ENCODE data around the gene TIMM29. TPM values are rescaled to one million over a fixed set of nuclear protein-coding genes. Genes with fewer than 3 reads are reported as not detected.

TIMM29 gene
- total and polyA plus RNA-seq, 2 of the 13 experiments (the other 11 are each of a cell fraction or from before 2014, with no cell fraction given) = 7.1 to 33.8 TPM

DNA sequence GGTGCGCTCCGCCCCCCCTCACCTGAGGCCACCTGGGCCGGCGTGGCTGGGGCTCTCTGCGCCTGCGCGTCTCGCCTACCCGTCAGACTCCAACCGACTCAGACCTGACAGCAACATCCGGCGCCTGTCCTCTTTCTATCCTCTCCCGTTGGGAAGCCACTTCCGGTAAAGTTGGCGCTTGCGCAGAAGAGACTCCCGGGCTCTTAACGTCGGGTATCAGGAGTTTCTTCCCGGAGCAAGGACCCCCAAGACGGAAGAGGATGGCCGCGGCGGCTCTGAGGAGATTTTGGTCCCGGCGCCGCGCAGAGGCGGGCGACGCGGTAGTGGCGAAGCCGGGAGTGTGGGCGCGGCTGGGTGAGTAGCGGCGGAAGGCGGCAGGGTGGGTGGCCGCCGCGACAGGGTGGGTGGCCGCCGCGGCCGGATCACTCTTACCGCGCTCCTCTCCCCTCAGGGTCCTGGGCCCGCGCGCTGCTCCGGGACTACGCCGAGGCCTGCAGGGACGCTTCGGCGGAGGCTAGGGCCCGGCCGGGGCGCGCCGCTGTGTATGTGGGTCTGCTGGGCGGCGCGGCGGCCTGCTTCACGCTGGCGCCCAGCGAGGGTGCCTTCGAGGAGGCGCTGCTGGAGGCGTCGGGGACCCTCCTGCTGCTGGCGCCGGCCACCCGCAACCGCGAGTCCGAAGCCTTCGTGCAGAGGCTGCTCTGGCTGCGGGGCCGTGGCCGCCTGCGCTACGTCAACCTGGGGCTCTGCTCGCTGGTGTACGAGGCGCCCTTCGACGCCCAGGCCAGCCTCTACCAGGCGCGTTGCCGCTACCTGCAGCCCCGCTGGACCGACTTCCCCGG, at the start of gene TIMM29, which contains the start of gene YIPF2 (continued):
- TF ChIP-seq, protein P1, sequence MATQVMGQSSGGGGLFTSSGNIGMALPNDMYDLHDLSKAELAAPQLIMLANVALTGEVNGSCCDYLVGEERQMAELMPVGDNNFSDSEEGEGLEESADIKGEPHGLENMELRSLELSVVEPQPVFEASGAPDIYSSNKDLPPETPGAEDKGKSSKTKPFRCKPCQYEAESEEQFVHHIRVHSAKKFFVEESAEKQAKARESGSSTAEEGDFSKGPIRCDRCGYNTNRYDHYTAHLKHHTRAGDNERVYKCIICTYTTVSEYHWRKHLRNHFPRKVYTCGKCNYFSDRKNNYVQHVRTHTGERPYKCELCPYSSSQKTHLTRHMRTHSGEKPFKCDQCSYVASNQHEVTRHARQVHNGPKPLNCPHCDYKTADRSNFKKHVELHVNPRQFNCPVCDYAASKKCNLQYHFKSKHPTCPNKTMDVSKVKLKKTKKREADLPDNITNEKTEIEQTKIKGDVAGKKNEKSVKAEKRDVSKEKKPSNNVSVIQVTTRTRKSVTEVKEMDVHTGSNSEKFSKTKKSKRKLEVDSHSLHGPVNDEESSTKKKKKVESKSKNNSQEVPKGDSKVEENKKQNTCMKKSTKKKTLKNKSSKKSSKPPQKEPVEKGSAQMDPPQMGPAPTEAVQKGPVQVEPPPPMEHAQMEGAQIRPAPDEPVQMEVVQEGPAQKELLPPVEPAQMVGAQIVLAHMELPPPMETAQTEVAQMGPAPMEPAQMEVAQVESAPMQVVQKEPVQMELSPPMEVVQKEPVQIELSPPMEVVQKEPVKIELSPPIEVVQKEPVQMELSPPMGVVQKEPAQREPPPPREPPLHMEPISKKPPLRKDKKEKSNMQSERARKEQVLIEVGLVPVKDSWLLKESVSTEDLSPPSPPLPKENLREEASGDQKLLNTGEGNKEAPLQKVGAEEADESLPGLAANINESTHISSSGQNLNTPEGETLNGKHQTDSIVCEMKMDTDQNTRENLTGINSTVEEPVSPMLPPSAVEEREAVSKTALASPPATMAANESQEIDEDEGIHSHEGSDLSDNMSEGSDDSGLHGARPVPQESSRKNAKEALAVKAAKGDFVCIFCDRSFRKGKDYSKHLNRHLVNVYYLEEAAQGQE (IDR thresholded peaks at IDR 0.05; ENCODE audit: borderline replicate concordance in 1 of 2, low read depth in 1 of 2, low read length in 2 of 2) = peak in 1 of 2 experiments; percentile 53; a peak in 1 of 4 replicates
- TF ChIP-seq CC2D1A (CRISPR knock-in tag; IDR thresholded peaks at IDR 0.05) = no peak
- TF ChIP-seq, protein P2, sequence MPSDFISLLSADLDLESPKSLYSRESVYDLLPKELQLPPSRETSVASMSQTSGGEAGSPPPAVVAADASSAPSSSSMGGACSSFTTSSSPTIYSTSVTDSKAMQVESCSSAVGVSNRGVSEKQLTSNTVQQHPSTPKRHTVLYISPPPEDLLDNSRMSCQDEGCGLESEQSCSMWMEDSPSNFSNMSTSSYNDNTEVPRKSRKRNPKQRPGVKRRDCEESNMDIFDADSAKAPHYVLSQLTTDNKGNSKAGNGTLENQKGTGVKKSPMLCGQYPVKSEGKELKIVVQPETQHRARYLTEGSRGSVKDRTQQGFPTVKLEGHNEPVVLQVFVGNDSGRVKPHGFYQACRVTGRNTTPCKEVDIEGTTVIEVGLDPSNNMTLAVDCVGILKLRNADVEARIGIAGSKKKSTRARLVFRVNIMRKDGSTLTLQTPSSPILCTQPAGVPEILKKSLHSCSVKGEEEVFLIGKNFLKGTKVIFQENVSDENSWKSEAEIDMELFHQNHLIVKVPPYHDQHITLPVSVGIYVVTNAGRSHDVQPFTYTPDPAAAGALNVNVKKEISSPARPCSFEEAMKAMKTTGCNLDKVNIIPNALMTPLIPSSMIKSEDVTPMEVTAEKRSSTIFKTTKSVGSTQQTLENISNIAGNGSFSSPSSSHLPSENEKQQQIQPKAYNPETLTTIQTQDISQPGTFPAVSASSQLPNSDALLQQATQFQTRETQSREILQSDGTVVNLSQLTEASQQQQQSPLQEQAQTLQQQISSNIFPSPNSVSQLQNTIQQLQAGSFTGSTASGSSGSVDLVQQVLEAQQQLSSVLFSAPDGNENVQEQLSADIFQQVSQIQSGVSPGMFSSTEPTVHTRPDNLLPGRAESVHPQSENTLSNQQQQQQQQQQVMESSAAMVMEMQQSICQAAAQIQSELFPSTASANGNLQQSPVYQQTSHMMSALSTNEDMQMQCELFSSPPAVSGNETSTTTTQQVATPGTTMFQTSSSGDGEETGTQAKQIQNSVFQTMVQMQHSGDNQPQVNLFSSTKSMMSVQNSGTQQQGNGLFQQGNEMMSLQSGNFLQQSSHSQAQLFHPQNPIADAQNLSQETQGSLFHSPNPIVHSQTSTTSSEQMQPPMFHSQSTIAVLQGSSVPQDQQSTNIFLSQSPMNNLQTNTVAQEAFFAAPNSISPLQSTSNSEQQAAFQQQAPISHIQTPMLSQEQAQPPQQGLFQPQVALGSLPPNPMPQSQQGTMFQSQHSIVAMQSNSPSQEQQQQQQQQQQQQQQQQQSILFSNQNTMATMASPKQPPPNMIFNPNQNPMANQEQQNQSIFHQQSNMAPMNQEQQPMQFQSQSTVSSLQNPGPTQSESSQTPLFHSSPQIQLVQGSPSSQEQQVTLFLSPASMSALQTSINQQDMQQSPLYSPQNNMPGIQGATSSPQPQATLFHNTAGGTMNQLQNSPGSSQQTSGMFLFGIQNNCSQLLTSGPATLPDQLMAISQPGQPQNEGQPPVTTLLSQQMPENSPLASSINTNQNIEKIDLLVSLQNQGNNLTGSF (CRISPR knock-in tag; IDR thresholded peaks at IDR 0.05) = no peak
- TF ChIP-seq, protein P3, sequence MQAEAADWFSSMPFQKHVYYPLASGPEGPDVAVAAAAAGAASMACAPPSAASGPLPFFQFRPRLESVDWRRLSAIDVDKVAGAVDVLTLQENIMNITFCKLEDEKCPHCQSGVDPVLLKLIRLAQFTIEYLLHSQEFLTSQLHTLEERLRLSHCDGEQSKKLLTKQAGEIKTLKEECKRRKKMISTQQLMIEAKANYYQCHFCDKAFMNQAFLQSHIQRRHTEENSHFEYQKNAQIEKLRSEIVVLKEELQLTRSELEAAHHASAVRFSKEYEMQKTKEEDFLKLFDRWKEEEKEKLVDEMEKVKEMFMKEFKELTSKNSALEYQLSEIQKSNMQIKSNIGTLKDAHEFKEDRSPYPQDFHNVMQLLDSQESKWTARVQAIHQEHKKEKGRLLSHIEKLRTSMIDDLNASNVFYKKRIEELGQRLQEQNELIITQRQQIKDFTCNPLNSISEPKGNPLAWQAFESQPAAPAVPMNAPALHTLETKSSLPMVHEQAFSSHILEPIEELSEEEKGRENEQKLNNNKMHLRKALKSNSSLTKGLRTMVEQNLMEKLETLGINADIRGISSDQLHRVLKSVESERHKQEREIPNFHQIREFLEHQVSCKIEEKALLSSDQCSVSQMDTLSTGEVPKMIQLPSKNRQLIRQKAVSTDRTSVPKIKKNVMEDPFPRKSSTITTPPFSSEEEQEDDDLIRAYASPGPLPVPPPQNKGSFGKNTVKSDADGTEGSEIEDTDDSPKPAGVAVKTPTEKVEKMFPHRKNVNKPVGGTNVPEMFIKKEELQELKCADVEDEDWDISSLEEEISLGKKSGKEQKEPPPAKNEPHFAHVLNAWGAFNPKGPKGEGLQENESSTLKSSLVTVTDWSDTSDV (CRISPR knock-in tag; IDR thresholded peaks at IDR 0.05) = no peak
- no peak; the same call in 1 of the 2 replicates for TF ChIP-seq ZNF234 (CRISPR knock-in tag; conservative IDR thresholded peaks at IDR 0.05)
- TF ChIP-seq, protein P4, sequence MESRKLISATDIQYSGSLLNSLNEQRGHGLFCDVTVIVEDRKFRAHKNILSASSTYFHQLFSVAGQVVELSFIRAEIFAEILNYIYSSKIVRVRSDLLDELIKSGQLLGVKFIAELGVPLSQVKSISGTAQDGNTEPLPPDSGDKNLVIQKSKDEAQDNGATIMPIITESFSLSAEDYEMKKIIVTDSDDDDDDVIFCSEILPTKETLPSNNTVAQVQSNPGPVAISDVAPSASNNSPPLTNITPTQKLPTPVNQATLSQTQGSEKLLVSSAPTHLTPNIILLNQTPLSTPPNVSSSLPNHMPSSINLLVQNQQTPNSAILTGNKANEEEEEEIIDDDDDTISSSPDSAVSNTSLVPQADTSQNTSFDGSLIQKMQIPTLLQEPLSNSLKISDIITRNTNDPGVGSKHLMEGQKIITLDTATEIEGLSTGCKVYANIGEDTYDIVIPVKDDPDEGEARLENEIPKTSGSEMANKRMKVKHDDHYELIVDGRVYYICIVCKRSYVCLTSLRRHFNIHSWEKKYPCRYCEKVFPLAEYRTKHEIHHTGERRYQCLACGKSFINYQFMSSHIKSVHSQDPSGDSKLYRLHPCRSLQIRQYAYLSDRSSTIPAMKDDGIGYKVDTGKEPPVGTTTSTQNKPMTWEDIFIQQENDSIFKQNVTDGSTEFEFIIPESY (CRISPR knock-in tag; IDR thresholded peaks at IDR 0.05) = no peak
- TF ChIP-seq, protein P5, sequence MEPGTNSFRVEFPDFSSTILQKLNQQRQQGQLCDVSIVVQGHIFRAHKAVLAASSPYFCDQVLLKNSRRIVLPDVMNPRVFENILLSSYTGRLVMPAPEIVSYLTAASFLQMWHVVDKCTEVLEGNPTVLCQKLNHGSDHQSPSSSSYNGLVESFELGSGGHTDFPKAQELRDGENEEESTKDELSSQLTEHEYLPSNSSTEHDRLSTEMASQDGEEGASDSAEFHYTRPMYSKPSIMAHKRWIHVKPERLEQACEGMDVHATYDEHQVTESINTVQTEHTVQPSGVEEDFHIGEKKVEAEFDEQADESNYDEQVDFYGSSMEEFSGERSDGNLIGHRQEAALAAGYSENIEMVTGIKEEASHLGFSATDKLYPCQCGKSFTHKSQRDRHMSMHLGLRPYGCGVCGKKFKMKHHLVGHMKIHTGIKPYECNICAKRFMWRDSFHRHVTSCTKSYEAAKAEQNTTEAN (CRISPR knock-in tag; conservative IDR thresholded peaks at IDR 0.05) = no peak
- TF ChIP-seq RFXANK (CRISPR knock-in tag; IDR thresholded peaks at IDR 0.05) = no peak
- TF ChIP-seq PCBP1 (IDR thresholded peaks at IDR 0.05; ENCODE audit: borderline replicate concordance, low read depth, low read length) = no peak
- TF ChIP-seq ZNF547 (CRISPR knock-in tag; IDR thresholded peaks at IDR 0.05) = peak; percentile 84; the same call in 1 of the 2 replicates

Data from HepG2 (cell line).